ENCODE results near the gene YEATS4. TPM values are rescaled to one million over a fixed set of nuclear protein-coding genes. Genes with fewer than 3 reads are reported as not detected.

The YEATS4 gene
- total and polyA plus RNA-seq, 9 of the 15 experiments (the other 6 are each of a cell fraction or from before 2014, with no cell fraction given): 25.9 to 92.2 (median 49.2) TPM

- no peak for TF ChIP-seq ZNF75A (CRISPR knock-in tag; IDR thresholded peaks at IDR 0.05)
- no peak for TF ChIP-seq KLF1 (tag; IDR thresholded peaks at IDR 0.05)
- TF ChIP-seq CUX1 (CRISPR knock-in tag; IDR thresholded peaks at IDR 0.05): no peak
- no peak for TF ChIP-seq RBBP5 (IDR thresholded peaks at IDR 0.05; ENCODE audit: borderline replicate concordance, insufficient read depth, low read length, poor library complexity, severe bottlenecking)
- no peak for TF ChIP-seq GTF2F1 (IDR thresholded peaks at IDR 0.05; ENCODE audit: low read depth, low read length)
- no peak for TF ChIP-seq MAFG (tag; conservative IDR thresholded peaks at IDR 0.05)
- no peak for TF ChIP-seq RFX5 (IDR thresholded peaks at IDR 0.05; ENCODE audit: low read depth, low read length)
- TF ChIP-seq HNRNPL (IDR thresholded peaks at IDR 0.05; ENCODE audit: low read depth, low read length): no peak
- TF ChIP-seq GABPA (tag; conservative IDR thresholded peaks at IDR 0.05; ENCODE audit: low read depth): peak; percentile 71
- TF ChIP-seq CHD1 (IDR thresholded peaks at IDR 0.05; ENCODE audit: low read length): no peak
- peak; percentile 53 for TF ChIP-seq TBP (optimal IDR thresholded peaks at IDR 0.05; ENCODE audit: low read depth, low read length)
- TF ChIP-seq ELF2 (CRISPR knock-in tag; IDR thresholded peaks at IDR 0.05): peak; percentile 44; the same call in 1 of the 2 replicates
- TF ChIP-seq RNF2 (IDR thresholded peaks at IDR 0.05): no peak
- no peak for TF ChIP-seq HDGF (IDR thresholded peaks at IDR 0.05)
- TF ChIP-seq TCF7 (IDR thresholded peaks at IDR 0.05; ENCODE audit: borderline replicate concordance): no peak
- TF ChIP-seq ZNF766 (CRISPR knock-in tag; conservative IDR thresholded peaks at IDR 0.05): 0 out of 2 replicates have a peak, but pooled peaks have one; percentile 37
- no peak for TF ChIP-seq NFXL1 (CRISPR knock-in tag; IDR thresholded peaks at IDR 0.05)
- no peak for TF ChIP-seq TEAD1 (CRISPR knock-in tag; IDR thresholded peaks at IDR 0.05)
- 0 out of 2 replicates have a peak, but pooled peaks have one; percentile 42 for TF ChIP-seq NBN (IDR thresholded peaks at IDR 0.05; ENCODE audit: low read depth)
- 0 out of 2 replicates have a peak, but pooled peaks have one; percentile 42 for TF ChIP-seq HDAC2 (IDR thresholded peaks at IDR 0.05)
- TF ChIP-seq IRF9 (tag; IDR thresholded peaks at IDR 0.05): no peak
- TF ChIP-seq YBX1 (IDR thresholded peaks at IDR 0.05): no peak
- no peak for TF ChIP-seq ZNF212 (CRISPR knock-in tag; IDR thresholded peaks at IDR 0.05)
Measured at GRCh38 chr12:69330475-69331473, 28.8 kb upstream of the YEATS4 start (continued).
